ENCODE results near the gene CLMN. TPM values are rescaled to one million over a fixed set of nuclear protein-coding genes. Genes with fewer than 3 reads are reported as not detected.
A peak's percentile ranks its signal among the peaks of the same experiment; 100 is the strongest.

CLMN gene
- total and polyA plus RNA-seq, 10 of the 15 experiments (the other 5 are each of a cell fraction or from before 2014, with no cell fraction given), result 7.8 to 49.3 (median 18.5) TPM

- RAD21 ChIA-PET (ENCODE audit: unreplicated experiment), result interaction anchor here (1.2 to 1.7 kb wide), 3 partner anchors 29 to 173 kb away, joined by 3 to 7 read pairs (median 3); no protein-coding TSS in a partner anchor
- Histone ChIP-seq H3K27me3 (replicated peaks in 1 of 2; ENCODE audit: control insufficient read depth in 2 of 2, insufficient read depth in 2 of 2, low read length in 1 of 2) (no peaks in the 10 kb centered on the region), H4K20me1 (ENCODE audit: control insufficient read depth, insufficient read depth) (no peaks in the 10 kb centered on the region), H2AFZ (ENCODE audit: control insufficient read depth, low read depth, low read length) (no peak overlapping the region), H3K27ac (ENCODE audit: control insufficient read depth, insufficient read depth) (no peak overlapping the region), H3K79me2 (ENCODE audit: control insufficient read depth, insufficient read depth, low read length) (peaks cover 75% of the 10 kb centered on the region), H3K9me3 (replicated peaks; ENCODE audit: control insufficient read depth, insufficient read depth, low read length) (no peaks in the 10 kb centered on the region), H3K36me3 (ENCODE audit: control insufficient read depth in 2 of 2, insufficient read depth in 2 of 2, low read length in 1 of 2) (no peaks in the 10 kb centered on the region), H3K4me3 (peak overlapping the region; percentile 89), H3K9ac (ENCODE audit: control insufficient read depth, insufficient read depth, low read length) (no peak overlapping the region; the same call in 1 of the 2 replicates), H3K4me1 (ENCODE audit: control insufficient read depth, insufficient read depth, low read length) (peaks cover 13% of the 10 kb centered on the region), H3K4me2 (ENCODE audit: control insufficient read depth, insufficient read depth) (peak overlapping the region; percentile 68)
- BruUV-seq (replicated peaks), result no TSS peak
- CTCF ChIA-PET, result interaction anchor here (0.7 to 1.5 kb wide), 3 partner anchors 14 to 85 kb away, joined by 3 to 4 read pairs (median 3); no protein-coding TSS in a partner anchor
- 98% methylated on average over 12 of the region's 12 CpGs for WGBS (ENCODE audit: insufficient coverage, insufficient replicate concordance, low lambda C conversion rate, missing lambda C conversion rate)
- FAIRE-seq, result no peak
- intact Hi-C loops (cut with micrococcal nuclease; ENCODE audit: unreplicated experiment) (loop anchor here (5.0 to 10.0 kb wide), 4 partner anchors 112 to 380 kb away; partner anchors contain the start of gene GLRX5), in situ Hi-C loops (cut with MboI) (no loop called here)
- ATAC-seq, result no peak
- POLR2A ChIA-PET, result interaction anchor here (1.4 kb wide), 1 partner anchor 173 kb away, joined by 6 read pairs; no protein-coding TSS in a partner anchor
- SMC1A ChIA-PET (ENCODE audit: uncharacterized antibody, unreplicated experiment), result interaction anchor here (0.9 to 1.5 kb wide), 7 partner anchors 11 to 172 kb away, joined by 3 to 14 read pairs (median 4); no protein-coding TSS in a partner anchor
- no peak for DNase-seq (ENCODE audit: low read depth, low spot score)
- TF ChIP-seq BHLHE40 (IDR thresholded peaks at IDR 0.05; ENCODE audit: borderline replicate concordance in 1 of 2, low read depth in 2 of 2, low read length in 1 of 2), result peak in 1 of 2 experiments; percentile 11; a peak in 1 of 4 replicates
- no peak for TF ChIP-seq E2F8 (IDR thresholded peaks at IDR 0.05; ENCODE audit: low read depth, partially characterized antibody)
- TF ChIP-seq MEF2B (IDR thresholded peaks at IDR 0.05; ENCODE audit: partially characterized antibody, poor library complexity, severe bottlenecking), result no peak
- no peak for TF ChIP-seq CHD4 (IDR thresholded peaks at IDR 0.05)
- peak; percentile 97 for TF ChIP-seq MLLT1 (IDR thresholded peaks at IDR 0.05)
- no peak for TF ChIP-seq ZNF207 (IDR thresholded peaks at IDR 0.05; ENCODE audit: borderline replicate concordance)
- TF ChIP-seq YBX1 (IDR thresholded peaks at IDR 0.05), result no peak
- TF ChIP-seq ZNF592 (IDR thresholded peaks at IDR 0.05), result no peak
- no peak for TF ChIP-seq ZBTB33 (IDR thresholded peaks at IDR 0.05)
- no peak for TF ChIP-seq SP1 (IDR thresholded peaks at IDR 0.05; ENCODE audit: low read depth, low read length)
- TF ChIP-seq NFYB (IDR thresholded peaks at IDR 0.05; ENCODE audit: insufficient read depth, low read depth, low read length), result no peak
Observed at GRCh38 chr14:95155045-95155444, 164.7 kb downstream of the CLMN start.

All from GM12878 (cell line).